NCI-H1694 (cell line): ENCODE data around the gene EPHB3.

Experiments used
- DNase-seq: peaks from one replicate; lab custom pipeline; 2025; lab: John Stamatoyannopoulos, UW

EPHB3 gene

GRCh38 chr3:184626923-184627322 lies 65.3 kb downstream of the EPHB3 start:
- no peak for DNase-seq

GRCh38 chr3:184629555-184630160 lies 68.1 kb downstream of the EPHB3 start:
- no peak for DNase-seq

DNA sequence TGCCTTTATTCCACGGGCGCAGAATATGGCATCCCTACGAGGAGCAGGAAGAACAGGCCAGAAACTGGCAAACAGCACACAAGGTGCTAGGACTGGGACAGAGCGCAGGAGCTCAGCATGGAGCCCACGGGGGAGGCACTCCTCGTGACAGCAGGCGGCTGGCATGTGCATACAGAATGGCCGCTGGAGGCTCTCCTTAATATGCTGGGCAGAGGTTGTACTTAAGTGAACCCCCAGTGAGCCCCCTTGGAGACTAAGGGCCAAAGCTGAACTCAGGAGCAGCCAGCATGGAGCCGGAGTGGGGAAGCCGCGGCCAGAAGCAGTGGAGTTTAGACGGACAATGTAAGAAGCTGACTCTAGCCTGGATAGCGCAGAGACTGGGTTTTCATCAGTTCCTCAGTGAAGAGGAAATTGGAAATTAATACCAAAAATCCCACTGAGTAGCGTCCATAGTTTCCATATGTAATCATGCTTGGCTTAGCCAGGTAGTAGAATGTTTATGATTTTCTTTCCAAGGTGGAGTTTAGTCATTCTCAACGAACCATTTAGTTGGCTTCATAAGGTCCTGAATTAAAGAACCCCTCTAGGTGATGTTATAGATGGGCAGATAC lies 69.4 kb downstream of the EPHB3 start:
- no peak for DNase-seq

- DNase-seq = no peak
These were observed 69.9 kb downstream of the EPHB3 start for GRCh38 chr3:184631472-184631861.
